Measurements from ENCODE around the gene CHSY3.

GRCh38 chr5:130116972-130117371 is 212.7 kb downstream of the CHSY3 start:
- no peak for TF ChIP-seq ZNF514 (tag by site-specific recombination; IDR thresholded peaks at IDR 0.05)
- TF ChIP-seq CTCF (tag by site-specific recombination; IDR thresholded peaks at IDR 0.05): no peak

Measured in HEK293 (cell line).